Suprapubic skin (tissue), 4 donors: Measurements from ENCODE around the gene MLST8. TPM values are rescaled to one million over a fixed set of nuclear protein-coding genes. Genes with fewer than 3 reads are reported as not detected.

ENCODE experiments used
- DNase-seq, 2 donors: peaks; one replicate each; pipeline ENCODE4 v3.0.0-alpha.2; 2019; ENCODE audit warnings: low spot score in 2 of 2
- H3K27ac ChIP-seq: fragments of 200-600 bp; sonication (generic); one replicate; pipeline ENCODE4 v1.5.1; 2019
- H3K27me3 ChIP-seq: fragments of 200-600 bp; sonication (generic); one replicate; pipeline ENCODE4 v1.5.1; 2019
- H3K36me3 ChIP-seq: fragments of 200-600 bp; sonication (generic); one replicate; pipeline ENCODE4 v1.5.1; 2019
- H3K4me1 ChIP-seq: fragments of 200-600 bp; sonication (generic); one replicate; pipeline ENCODE4 v1.5.1; 2019
- H3K4me3 ChIP-seq: fragments of 200-600 bp; sonication (generic); one replicate; pipeline ENCODE4 v1.5.1; 2019; ENCODE audit warnings: mild to moderate bottlenecking
- H3K9me3 ChIP-seq: fragments of 200-600 bp; sonication (generic); one replicate; pipeline ENCODE4 v1.5.1; 2019
- EP300 ChIP-seq: sonication (generic); formaldehyde crosslinking; IDR thresholded peaks from one replicate; pipeline ENCODE4 v1.6.1; 2017; ENCODE audit warnings: antibody characterized with exemption
- POLR2A ChIP-seq, 2 donors: fragments of 450-650 bp; IDR thresholded peaks; one replicate each; pipeline ENCODE4 v1.6.1; 2017; ENCODE audit warnings: antibody characterized with exemption in 2 of 2, mild to moderate bottlenecking in 2 of 2, moderate library complexity in 2 of 2
- POLR2AphosphoS5 ChIP-seq, 3 donors: sonication (generic); formaldehyde crosslinking; IDR thresholded peaks; one replicate each; pipeline ENCODE4 v1.6.1; 2017; ENCODE audit warnings: antibody characterized with exemption in 3 of 3
- WGBS: methylation state at CpG from one replicate; pipeline ENCODE4 v1.1.5; 2018; 5-methylcytosine and 5-hydroxymethylcytosine counted together
- total RNA-seq, 4 donors: library from RNA; depleted of rRNA; stranded (reverse); fragments of >200 nt; gene quantifications; one replicate each; pipeline ENCODE4 v1.1.0, GENCODE V29; 2016
- TF ChIP-seq, protein P1 (sequence below), 2 donors: fragments of 200-600 bp in 1 of 2; fragments of 450-650 bp in 1 of 2; sonication (generic) in 1 of 2; IDR thresholded peaks; one replicate each; pipeline ENCODE4 v1.5.1; 2016 to 2019; ENCODE audit warnings: antibody characterized with exemption in 2 of 2, mild to moderate bottlenecking in 1 of 2, moderate library complexity in 1 of 2

MLST8 gene
- total RNA-seq, 4 donors from 2014 or later: 52.3 to 69.5 (median 55.1) TPM

DNA sequence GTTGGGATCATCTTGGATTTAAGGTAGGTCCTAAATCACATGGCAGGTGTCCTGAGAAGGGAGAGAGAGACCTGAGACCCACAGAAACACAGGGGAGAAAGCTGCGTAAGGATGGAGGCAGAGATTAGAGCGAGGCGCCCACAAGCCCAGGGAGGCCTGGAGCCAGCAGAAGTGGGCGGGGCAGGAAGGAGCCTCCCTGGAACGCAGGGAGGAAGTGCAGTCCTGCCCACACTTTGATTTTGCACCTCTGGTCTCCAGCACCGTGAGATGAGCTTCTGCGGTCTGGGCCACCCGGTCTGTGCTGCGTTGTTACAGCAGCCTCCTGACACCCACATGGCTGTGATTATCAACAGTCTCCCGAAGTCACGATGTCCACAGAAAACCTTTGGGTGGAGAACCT lies 37.3 kb downstream of the MLST8 start:
- Histone ChIP-seq H3K36me3 (peaks cover 64% of the 10 kb centered on the region), H3K4me3 (no peak overlapping the region), H3K27me3 (peaks cover 6% of the 10 kb centered on the region), H3K9me3 (no peaks in the 10 kb centered on the region), H3K4me1 (peaks cover 14% of the 10 kb centered on the region), H3K27ac (no peak overlapping the region)
- DNase-seq: no peak
- TF ChIP-seq, protein P1, sequence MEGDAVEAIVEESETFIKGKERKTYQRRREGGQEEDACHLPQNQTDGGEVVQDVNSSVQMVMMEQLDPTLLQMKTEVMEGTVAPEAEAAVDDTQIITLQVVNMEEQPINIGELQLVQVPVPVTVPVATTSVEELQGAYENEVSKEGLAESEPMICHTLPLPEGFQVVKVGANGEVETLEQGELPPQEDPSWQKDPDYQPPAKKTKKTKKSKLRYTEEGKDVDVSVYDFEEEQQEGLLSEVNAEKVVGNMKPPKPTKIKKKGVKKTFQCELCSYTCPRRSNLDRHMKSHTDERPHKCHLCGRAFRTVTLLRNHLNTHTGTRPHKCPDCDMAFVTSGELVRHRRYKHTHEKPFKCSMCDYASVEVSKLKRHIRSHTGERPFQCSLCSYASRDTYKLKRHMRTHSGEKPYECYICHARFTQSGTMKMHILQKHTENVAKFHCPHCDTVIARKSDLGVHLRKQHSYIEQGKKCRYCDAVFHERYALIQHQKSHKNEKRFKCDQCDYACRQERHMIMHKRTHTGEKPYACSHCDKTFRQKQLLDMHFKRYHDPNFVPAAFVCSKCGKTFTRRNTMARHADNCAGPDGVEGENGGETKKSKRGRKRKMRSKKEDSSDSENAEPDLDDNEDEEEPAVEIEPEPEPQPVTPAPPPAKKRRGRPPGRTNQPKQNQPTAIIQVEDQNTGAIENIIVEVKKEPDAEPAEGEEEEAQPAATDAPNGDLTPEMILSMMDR (IDR thresholded peaks at IDR 0.05): no peak
- TF ChIP-seq EP300: no peak
- TF ChIP-seq POLR2AphosphoS5 (IDR thresholded peaks at IDR 0.05): no peak
- TF ChIP-seq POLR2A (IDR thresholded peaks at IDR 0.05): no peak
- WGBS: 68% methylated on average over 11 of the region's 11 CpGs

DNA sequence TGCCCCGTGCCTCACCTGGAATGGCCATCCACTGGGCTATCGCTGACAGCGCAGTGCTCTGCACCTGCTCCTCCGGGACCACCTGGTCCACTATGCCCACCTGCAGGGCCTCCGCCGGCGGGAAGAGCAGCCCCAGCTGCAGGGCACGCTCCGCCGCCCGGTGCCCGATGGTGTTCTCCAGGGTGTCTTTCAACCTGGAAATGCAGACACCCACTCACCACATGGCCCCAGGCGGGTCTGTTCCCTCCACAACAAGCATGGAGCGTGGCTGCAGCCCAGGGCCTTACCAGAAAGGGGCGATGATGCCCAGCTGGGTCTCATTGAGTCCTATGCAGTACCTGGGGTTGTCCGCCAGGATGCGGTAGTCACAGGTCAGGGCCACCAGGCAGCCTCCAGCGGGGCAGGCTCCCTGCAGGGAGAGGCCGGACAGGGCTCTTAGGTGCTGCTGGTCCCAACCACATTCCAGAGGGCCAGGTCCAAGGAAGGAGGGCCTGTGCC lies 37.8 kb downstream of the MLST8 start:
- H3K27ac ChIP-seq: no peak overlapping the region
- TF ChIP-seq EP300 (no peak), POLR2AphosphoS5 (IDR thresholded peaks at IDR 0.05) (no peak), POLR2A (IDR thresholded peaks at IDR 0.05) (no peak)
- TF ChIP-seq, protein P1 (IDR thresholded peaks at IDR 0.05): no peak
- peaks cover 9% of the 10 kb centered on the region for H3K4me1 ChIP-seq
- H3K9me3 ChIP-seq: no peaks in the 10 kb centered on the region
- peaks cover under 1% of the 10 kb centered on the region for H3K27me3 ChIP-seq
- DNase-seq: no peak
- 95% methylated on average over 11 of the region's 19 CpGs for WGBS
- H3K36me3 ChIP-seq: peaks cover 64% of the 10 kb centered on the region
- H3K4me3 ChIP-seq: no peak overlapping the region

DNA sequence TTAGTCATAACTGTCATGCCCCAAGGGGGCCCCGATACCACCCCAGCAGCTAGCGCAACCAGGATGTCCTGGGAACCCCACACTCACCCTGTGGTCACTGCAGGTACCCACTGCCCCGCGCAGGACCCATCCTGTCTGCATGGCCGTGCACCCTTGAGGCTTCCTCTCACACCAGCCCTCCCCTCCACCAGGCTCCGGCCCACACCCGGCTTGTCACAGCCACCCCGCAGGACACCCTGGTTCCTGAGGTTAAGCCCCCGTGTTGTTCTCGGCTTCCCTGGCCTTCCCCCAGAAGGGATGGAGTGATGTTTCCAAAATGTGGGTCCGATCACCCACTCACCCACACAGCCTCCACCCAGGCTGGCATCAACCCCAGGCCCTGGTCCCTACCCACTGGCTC lies 38.5 kb downstream of the MLST8 start:
- WGBS: 96% methylated on average over 11 of the region's 11 CpGs
- Histone ChIP-seq H3K36me3 (peaks cover 64% of the 10 kb centered on the region), H3K27ac (no peak overlapping the region), H3K27me3 (no peaks in the 10 kb centered on the region), H3K4me1 (peaks cover 2% of the 10 kb centered on the region), H3K4me3 (no peak overlapping the region), H3K9me3 (no peaks in the 10 kb centered on the region)
- TF ChIP-seq, protein P1 (IDR thresholded peaks at IDR 0.05): no peak
- TF ChIP-seq EP300 (no peak), POLR2A (IDR thresholded peaks at IDR 0.05) (no peak), POLR2AphosphoS5 (IDR thresholded peaks at IDR 0.05) (no peak)
- DNase-seq: no peak

DNA sequence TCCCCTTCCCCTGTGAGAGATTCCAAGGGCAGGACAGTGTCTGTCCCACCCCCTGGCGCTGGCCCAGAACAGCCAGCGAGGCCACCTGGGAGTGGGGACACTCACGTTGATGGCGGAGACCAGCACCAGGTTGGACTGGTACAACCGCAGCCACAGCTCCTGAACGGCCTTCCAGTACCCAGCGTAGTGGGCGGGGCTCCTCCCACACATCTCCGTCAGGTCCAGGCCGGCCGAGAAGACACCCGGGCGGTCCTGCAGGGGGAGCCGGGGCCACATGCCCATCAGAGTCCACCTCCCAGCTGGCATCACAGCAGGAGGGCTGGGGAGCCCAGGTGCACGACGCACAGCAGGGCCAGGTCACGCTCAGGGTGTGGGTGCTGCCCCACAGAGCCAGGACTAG lies 39.0 kb downstream of the MLST8 start:
- WGBS: 72% methylated on average over 14 of the region's 17 CpGs
- no peak for DNase-seq
- H3K4me3 ChIP-seq: no peak overlapping the region
- TF ChIP-seq POLR2AphosphoS5 (IDR thresholded peaks at IDR 0.05) (no peak), POLR2A (IDR thresholded peaks at IDR 0.05) (no peak), EP300 (no peak)
- TF ChIP-seq, protein P1 (IDR thresholded peaks at IDR 0.05): no peak
- no peak overlapping the region for H3K27ac ChIP-seq
- no peaks in the 10 kb centered on the region for H3K27me3 ChIP-seq
- H3K4me1 ChIP-seq: no peaks in the 10 kb centered on the region
- H3K9me3 ChIP-seq: no peaks in the 10 kb centered on the region
- peaks cover 64% of the 10 kb centered on the region for H3K36me3 ChIP-seq

DNA sequence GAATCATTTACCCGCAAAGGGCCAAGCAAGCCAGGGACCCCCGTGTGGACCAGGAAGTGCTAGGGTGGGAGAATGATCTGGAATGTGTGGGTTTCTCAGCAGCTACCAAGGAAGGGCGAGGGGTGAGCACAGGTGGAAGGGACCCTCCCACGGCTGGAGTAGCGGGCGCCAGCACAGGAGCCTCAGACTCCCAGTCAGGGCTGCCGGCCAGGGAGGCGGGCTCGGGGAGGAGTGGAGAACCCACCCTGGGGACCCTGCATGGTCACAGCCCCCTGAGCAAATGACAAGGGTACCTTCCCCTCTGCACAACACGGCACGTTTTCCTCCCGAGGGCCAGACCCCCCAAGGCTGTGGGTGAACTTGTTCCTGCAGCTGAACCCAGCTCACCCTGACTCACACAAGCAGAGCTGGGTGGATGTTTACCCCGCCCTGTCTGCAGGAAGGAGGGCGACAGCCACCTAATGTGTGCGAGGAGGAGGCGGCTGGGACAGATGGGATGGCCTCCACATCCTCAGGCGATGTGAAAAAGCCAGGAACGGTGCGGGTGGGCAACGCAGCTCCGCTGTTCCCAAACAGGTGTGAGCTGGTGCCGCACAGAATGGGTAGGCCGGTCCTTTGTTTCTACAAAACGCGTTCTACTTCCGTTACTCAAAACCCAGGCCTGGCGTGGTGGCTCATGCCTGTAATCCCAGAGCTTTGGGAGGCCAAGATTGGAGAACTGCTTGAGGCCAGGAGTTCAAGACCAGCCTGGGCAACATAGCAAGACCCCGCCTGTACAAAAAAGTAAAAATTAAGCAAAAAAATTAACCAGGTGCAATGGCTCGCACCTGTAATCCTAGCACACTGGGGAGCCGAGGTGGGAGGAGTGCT lies 39.9 kb downstream of the MLST8 start:
- Histone ChIP-seq H3K36me3 (peaks cover 61% of the 10 kb centered on the region), H3K27me3 (no peaks in the 10 kb centered on the region), H3K27ac (no peak overlapping the region), H3K9me3 (no peaks in the 10 kb centered on the region), H3K4me3 (no peak overlapping the region), H3K4me1 (peaks cover 2% of the 10 kb centered on the region)
- 91% methylated on average over 26 of the region's 30 CpGs for WGBS
- no peak for DNase-seq
- TF ChIP-seq EP300: no peak
- TF ChIP-seq, protein P1 (IDR thresholded peaks at IDR 0.05): no peak
- TF ChIP-seq POLR2AphosphoS5 (IDR thresholded peaks at IDR 0.05): no peak
- TF ChIP-seq POLR2A (IDR thresholded peaks at IDR 0.05): no peak
